HL-60/S4 (cell line): ENCODE data around the gene PCBP3.

Source experiments
- in situ Hi-C: fragments of 300-500 bp; cut with MboI; formaldehyde crosslinking; loops from 2 replicates; pipeline ENCODE4 v1.14.3; 2022; ENCODE audit warnings: low sequenced_read_pairs

Gene PCBP3

GRCh38 chr21:45723049-45723958 is 79.8 kb downstream of the PCBP3 start:
- in situ Hi-C loops, result no loop called here

DNA sequence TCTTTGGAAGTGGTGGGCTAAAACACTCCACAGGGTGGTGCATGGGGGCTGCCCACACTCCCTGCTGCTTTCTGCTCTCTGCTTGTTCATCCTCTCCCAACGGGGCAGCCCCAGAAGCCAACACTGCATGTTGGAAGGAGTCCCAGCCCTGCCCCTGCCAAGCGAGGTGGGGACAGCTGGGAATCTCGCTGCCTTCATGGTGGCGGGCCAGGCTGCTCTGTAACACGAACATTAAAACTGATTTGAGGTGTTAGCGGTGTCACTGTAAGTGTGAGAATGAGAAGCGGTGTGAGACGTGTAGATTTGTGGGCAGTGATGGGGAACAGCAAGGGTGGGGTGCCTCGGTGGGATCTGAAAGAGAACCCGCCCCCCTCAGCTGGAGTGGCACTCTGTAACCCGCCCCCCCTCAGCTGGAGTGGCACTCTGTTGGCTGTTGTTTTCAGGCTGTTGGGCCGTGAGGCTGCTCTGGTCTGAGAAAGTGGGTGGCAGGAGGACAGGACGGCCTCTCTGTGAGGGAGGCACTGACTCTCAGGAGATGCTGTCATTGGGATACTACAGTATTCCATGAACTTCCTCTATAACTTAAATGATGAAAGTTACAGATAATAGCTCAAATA is 80.9 kb downstream of the PCBP3 start:
- in situ Hi-C loops, result no loop called here

- in situ Hi-C loops, result no loop called here
Observed at GRCh38 chr21:45724994-45725843, 81.7 kb downstream of the PCBP3 start.

- in situ Hi-C loops, result no loop called here
Observed at GRCh38 chr21:45725844-45726200, 82.3 kb downstream of the PCBP3 start.

DNA sequence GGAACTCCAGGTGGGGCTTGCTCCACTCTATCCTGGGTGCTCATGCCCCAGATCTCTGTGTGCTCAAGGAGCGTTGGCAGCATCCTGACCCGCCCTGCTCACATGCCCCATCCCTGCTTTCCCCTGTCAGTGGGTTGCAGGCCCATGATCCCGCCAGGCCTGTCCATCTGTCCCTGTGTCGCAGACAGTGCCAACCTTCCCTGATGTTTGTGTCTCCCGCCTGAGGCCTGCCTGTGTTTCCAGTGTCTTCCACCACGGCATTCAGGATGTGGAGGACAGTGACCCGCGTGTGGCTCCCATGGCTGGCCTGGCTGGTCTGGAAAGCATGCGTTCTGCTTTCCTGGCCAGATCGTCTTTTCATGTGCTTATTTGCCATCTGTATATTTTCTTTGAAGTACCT is 82.9 kb downstream of the PCBP3 start:
- in situ Hi-C loops, result no loop called here

DNA sequence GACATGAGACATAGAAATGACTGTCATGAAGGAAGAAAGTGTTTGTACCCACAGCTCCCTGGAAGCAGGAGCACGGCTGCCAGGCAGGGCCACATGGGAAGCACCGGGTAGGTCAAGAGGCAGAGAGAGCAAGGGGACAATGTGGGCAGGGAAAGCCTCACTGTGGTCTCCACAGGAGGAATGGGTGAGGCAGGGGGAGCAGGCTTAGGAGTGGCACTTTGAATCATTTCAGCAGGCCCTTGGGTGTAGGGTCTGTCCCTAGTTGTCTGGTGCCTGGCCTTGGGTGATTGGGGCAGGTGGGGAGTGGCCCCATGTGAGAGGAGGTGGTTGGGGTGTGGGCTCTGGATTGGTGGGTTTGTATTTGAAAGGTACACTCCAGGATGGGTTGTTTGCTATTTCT is 83.9 kb downstream of the PCBP3 start:
- in situ Hi-C loops, result no loop called here

GRCh38 chr21:45735259-45736000 is 91.9 kb downstream of the PCBP3 start:
- in situ Hi-C loops, result no loop called here

DNA sequence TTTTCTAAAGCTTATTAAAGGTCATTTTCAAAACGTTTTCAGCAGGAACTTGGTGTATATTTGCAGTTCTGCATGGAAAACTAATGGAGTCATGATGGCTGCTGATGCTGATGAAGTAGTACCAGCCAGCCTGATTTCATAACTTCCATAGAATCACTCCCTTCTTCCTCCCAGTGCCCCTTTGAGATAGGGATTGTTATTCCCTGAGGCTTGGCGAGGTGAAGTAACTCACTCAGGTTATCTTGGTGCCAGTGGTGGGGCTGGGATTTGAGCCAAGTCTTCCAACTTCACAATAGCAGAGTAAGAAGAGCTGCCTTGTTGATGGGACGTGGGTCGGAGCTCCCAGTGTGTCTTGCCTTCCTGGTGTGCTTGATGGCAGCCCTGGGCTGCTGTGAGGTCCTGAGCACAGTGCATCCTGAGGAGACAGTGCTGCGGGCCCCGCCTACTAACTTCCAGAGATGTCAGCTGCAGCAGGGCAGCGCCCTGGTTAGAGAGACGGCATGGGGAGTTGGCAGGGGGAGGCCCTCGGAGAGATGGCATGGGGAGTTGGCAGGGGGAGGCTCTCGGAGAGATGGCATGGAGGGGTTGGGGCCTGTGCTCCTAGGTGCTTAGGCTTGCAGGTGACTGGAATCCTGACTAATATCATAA is 92.6 kb downstream of the PCBP3 start:
- in situ Hi-C loops, result no loop called here

DNA sequence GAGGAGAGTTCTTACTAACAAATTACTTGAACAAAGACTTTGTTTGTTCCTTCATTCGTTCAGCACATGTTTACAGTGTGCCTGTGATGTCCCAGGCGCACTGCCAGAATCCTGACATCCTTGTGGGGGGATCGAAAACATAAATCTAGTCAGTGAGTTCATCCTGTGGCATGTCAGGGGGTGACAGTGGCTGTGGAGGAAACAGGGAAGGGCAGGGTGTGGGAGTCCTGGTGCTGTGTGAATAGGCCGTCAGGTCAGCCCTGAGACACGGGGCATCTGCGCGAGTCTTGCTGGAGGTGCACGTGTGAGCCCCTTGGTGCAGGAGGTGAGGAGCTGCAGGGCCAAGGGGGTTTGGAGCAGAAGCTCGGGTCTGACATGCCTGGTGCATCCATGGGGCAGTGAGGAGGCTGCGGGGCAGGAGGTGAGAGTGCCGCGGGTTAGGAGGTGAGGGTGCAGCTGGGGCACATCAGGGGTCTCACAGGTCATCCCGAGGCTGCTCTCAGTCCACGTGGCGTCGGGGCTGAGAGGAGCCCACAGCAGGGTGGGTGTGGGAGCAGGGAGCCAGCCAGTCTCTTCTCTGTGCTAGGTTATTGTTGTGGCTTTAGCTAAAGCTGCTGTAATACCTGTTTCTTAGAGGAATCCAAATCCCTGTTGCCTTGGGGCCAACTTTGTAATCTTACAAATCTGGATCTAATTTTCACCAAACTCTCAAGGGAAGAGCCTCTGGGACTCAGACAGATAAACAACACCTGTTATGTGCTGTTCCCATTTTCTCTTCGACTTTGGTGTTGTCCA is 93.4 kb downstream of the PCBP3 start:
- in situ Hi-C loops, result no loop called here

- in situ Hi-C loops, result no loop called here
Observed at GRCh38 chr21:45737485-45738166, 94.1 kb downstream of the PCBP3 start.

DNA sequence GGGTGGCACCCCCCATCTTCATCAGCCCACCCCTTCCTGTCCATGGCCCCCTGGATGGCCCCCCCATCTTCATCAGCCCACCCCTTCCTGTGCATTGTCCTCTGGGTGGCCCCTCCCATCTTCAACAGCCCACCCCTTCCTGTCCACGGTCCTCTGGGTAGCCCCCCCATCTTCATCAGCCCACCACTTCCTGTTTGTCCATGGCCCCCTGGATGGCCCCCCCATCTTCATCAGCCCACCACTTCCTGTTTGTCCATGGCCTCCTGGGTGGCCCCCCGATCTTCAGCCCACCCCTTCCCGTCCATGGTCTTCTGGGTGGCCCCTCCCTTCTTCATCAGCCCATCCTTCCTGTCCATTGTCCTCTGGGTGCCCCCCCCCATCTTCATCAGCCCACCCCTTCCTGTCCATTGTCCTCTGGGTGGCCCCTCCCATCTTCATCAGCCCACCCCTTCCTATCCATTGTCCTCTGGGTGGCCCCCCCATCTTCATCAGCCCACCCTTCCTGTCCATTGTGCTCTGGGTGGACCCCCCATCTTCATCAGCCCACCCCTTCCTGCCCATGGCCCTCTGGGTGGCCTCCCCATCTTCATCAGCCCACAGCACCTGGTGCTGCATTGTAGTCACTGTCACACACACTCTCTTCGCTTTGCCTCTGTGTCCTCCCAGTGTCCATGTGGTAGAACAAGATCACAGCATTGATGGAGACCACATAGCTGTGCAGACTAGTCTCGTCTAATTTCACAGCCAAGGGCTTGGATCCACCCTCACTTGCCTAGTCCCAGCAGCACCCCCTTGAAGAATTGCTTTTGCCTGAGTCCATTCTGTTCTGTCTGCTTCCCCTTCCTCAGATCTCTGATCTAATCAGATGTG is 95.9 kb downstream of the PCBP3 start:
- in situ Hi-C loops, result no loop called here

DNA sequence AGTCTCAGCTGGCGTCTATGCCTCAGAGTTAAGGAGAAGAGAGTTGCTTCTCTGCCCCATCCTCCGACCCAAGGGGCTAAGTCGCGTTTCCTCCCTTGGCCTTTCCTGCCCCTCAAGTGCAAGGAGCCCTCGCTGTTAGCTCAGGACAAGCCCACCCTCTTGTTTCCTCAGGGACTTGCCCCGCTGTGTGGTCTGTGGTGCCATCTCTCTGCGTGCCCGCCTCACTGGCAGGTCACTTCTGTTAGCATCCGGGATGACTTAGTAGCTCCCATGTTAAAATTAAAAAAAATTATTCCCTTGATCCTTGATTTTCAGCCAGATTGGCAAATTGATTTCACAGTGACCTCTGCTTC is 96.5 kb downstream of the PCBP3 start:
- in situ Hi-C loops, result no loop called here

GRCh38 chr21:45740491-45741357 is 97.2 kb downstream of the PCBP3 start:
- in situ Hi-C loops, result no loop called here

DNA sequence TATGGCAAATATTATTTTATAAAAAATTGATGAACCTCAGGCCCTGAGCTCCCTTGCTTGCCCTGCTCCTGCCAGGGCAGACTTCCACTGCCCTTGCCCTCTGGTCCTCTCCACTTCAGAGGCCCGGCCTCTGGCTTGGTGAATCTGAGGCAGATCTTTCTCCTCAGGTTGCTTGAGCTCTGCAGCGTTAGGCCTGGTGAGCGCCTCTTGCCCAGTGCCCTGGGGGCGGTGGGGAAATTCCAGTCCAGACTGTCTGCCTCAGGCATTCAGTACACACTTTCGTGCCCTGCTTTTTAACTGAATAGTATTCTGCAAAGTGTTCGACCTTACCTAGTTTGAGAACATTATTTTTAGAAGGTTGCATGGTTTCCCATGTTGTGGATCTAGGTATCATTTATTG is 98.2 kb downstream of the PCBP3 start:
- in situ Hi-C loops, result no loop called here

GRCh38 chr21:45742247-45742646 is 98.7 kb downstream of the PCBP3 start:
- in situ Hi-C loops, result no loop called here

DNA sequence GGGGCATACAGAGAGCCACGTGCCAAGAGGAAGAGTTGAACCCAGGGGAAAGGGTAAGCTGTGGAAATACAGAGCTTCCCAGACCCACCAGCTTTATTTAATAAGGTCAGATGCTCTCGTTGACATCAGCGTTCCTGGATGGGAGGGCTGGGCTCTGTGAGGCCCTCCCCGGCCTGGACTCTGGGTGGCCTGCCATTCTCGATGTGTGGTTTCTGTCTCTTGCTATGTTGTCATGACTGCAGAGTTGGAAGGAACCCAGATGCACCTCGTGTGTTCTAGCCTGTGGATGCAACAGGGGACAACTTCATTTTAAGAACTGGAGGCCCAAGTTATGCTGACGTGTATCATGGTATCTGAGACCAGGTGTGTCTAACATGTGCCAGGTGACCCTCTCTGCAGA is 101.7 kb downstream of the PCBP3 start:
- in situ Hi-C loops, result no loop called here

- in situ Hi-C loops, result no loop called here
Observed at GRCh38 chr21:45747233-45747766, 103.8 kb downstream of the PCBP3 start.
